ENCODE results near the gene UBA6. TPM values are rescaled to one million over a fixed set of nuclear protein-coding genes. Genes with fewer than 3 reads are reported as not detected.

Gene UBA6
- 10 to 100 TPM in 2 of 4 donors, 1 to 10 TPM in 2; 5.4 to 25.8 (median 9.1) TPM for polyA plus RNA-seq
- long read RNA-seq, donor 1, full-length matches to known transcripts: 1 of 1 reads
- long read RNA-seq, donor 1, partial matches to known transcripts: 0 of 1 reads
- long read RNA-seq, donor 1, other reads (novel, unspliced or antisense): 0 of 1 reads
- long read RNA-seq, donor 2, partial matches to known transcripts: 0 of 1 reads
- long read RNA-seq, donor 2, other reads (novel, unspliced or antisense): 0 of 1 reads
- long read RNA-seq, donor 3: 0 reads
- long read RNA-seq, donor 4: 0 reads
- long read RNA-seq, donor 5: 0 reads
- long read RNA-seq, donor 6, full-length matches to known transcripts: 3 of 3 reads
- long read RNA-seq, donor 6, partial matches to known transcripts: 0 of 3 reads
- long read RNA-seq, donor 6, other reads (novel, unspliced or antisense): 0 of 3 reads
- long read RNA-seq, donor 7: 0 reads
- long read RNA-seq, donor 8: 0 reads
- long read RNA-seq, donor 9: 0 reads
- long read RNA-seq, donor 10: 0 reads

GRCh38 chr4:67700738-67701516 is at the start of gene UBA6:
UBA6 (minus strand) TSS chr4:67701155; CDS start chr4:67701119, 36 bp downstream.
- no peak for FAIRE-seq

GRCh38 chr4:67750691-67751090 is 49.7 kb upstream of the UBA6 start:
- no peaks in the 10 kb centered on the region for H3K36me3 ChIP-seq (ENCODE audit: control insufficient read depth in 3 of 3, insufficient read depth in 2 of 3, low read depth in 1 of 3, low read length in 3 of 3)
- no peaks in the 10 kb centered on the region for H3K9me3 ChIP-seq (ENCODE audit: control insufficient read depth in 2 of 2, insufficient read depth in 1 of 2, low read depth in 1 of 2, low read length in 1 of 2)
- H3K27ac ChIP-seq (ENCODE audit: low read depth in 1 of 3, low read length in 2 of 3): no peak overlapping the region
- WGBS, 3 donors: 87 to 93% (median 87%) methylated on average over 4 of the region's 4 CpGs
- no peaks in the 10 kb centered on the region for H3K4me1 ChIP-seq (ENCODE audit: control insufficient read depth in 3 of 3, insufficient read depth in 2 of 3, low read depth in 1 of 3, low read length in 2 of 3)
- H3K27me3 ChIP-seq (ENCODE audit: control insufficient read depth in 3 of 3, insufficient read depth in 3 of 3, low read length in 3 of 3): no peaks in the 10 kb centered on the region
- H3K4me3 ChIP-seq (ENCODE audit: low read depth in 1 of 3, low read length in 3 of 3): no peak overlapping the region
- no peak for FAIRE-seq
- DNase-seq: no peak

More at GRCh38 chr4:67700738-67701516, at the start of gene UBA6:
- no peaks in the 10 kb centered on the region for H3K27me3 ChIP-seq (ENCODE audit: control insufficient read depth in 3 of 3, insufficient read depth in 3 of 3, low read length in 3 of 3)
- DNase-seq: peak; percentile 98 to 99
- peaks cover 0 to 4% (median 0%) of the 10 kb centered on the region in 3 donors for H3K36me3 ChIP-seq (ENCODE audit: control insufficient read depth in 3 of 3, insufficient read depth in 2 of 3, low read depth in 1 of 3, low read length in 3 of 3)
- peaks cover 5 to 12% (median 7%) of the 10 kb centered on the region in 3 donors for H3K4me1 ChIP-seq (ENCODE audit: control insufficient read depth in 3 of 3, insufficient read depth in 2 of 3, low read depth in 1 of 3, low read length in 2 of 3)
- H3K9me3 ChIP-seq (ENCODE audit: control insufficient read depth in 2 of 2, insufficient read depth in 1 of 2, low read depth in 1 of 2, low read length in 1 of 2): no peaks in the 10 kb centered on the region
- peak within 1 kb of the TSS; percentile 55 to 82 (median 78) for H3K4me3 ChIP-seq (ENCODE audit: low read depth in 1 of 3, low read length in 3 of 3)
- peak within 1 kb of the TSS; percentile 79 to 96 (median 95) for H3K27ac ChIP-seq (ENCODE audit: low read depth in 1 of 3, low read length in 2 of 3)
- 0 to 1% (median 0%) methylated on average over 52 to 57 of the region's 57 CpGs for WGBS, 3 donors

- H3K4me3 ChIP-seq (ENCODE audit: low read depth in 1 of 3, low read length in 3 of 3): no peak overlapping the region
- FAIRE-seq (no peak), DNase-seq (no peak)
- 66 to 74% (median 72%) methylated on average over 3 of the region's 3 CpGs for WGBS, 3 donors
- no peaks in the 10 kb centered on the region for H3K27me3 ChIP-seq (ENCODE audit: control insufficient read depth in 3 of 3, insufficient read depth in 3 of 3, low read length in 3 of 3)
- no peak overlapping the region for H3K27ac ChIP-seq (ENCODE audit: low read depth in 1 of 3, low read length in 2 of 3)
- no peaks in the 10 kb centered on the region for H3K9me3 ChIP-seq (ENCODE audit: control insufficient read depth in 2 of 2, insufficient read depth in 1 of 2, low read depth in 1 of 2, low read length in 1 of 2)
- no peaks in the 10 kb centered on the region for H3K4me1 ChIP-seq (ENCODE audit: control insufficient read depth in 3 of 3, insufficient read depth in 2 of 3, low read depth in 1 of 3, low read length in 2 of 3)
- H3K36me3 ChIP-seq (ENCODE audit: control insufficient read depth in 3 of 3, insufficient read depth in 2 of 3, low read depth in 1 of 3, low read length in 3 of 3): no peaks in the 10 kb centered on the region
Measured at GRCh38 chr4:67749286-67749685, 48.3 kb upstream of the UBA6 start.

- no peaks in the 10 kb centered on the region for H3K36me3 ChIP-seq (ENCODE audit: control insufficient read depth in 3 of 3, insufficient read depth in 2 of 3, low read depth in 1 of 3, low read length in 3 of 3)
- no peak overlapping the region for H3K27ac ChIP-seq (ENCODE audit: low read depth in 1 of 3, low read length in 2 of 3)
- no peak overlapping the region for H3K4me3 ChIP-seq (ENCODE audit: low read depth in 1 of 3, low read length in 3 of 3)
- peak; percentile 19 to 41 for DNase-seq
- no peaks in the 10 kb centered on the region for H3K4me1 ChIP-seq (ENCODE audit: control insufficient read depth in 3 of 3, insufficient read depth in 2 of 3, low read depth in 1 of 3, low read length in 2 of 3)
- WGBS, 3 donors: 58 to 63% (median 59%) methylated on average over 5 of the region's 5 CpGs
- no peaks in the 10 kb centered on the region for H3K27me3 ChIP-seq (ENCODE audit: control insufficient read depth in 3 of 3, insufficient read depth in 3 of 3, low read length in 3 of 3)
- no peaks in the 10 kb centered on the region for H3K9me3 ChIP-seq (ENCODE audit: control insufficient read depth in 2 of 2, insufficient read depth in 1 of 2, low read depth in 1 of 2, low read length in 1 of 2)
- FAIRE-seq: no peak
Measured at GRCh38 chr4:67746797-67747495, 46.0 kb upstream of the UBA6 start.

GRCh38 chr4:67744561-67745283 is 43.8 kb upstream of the UBA6 start:
- FAIRE-seq: no peak
- Histone ChIP-seq H3K36me3 (ENCODE audit: control insufficient read depth in 3 of 3, insufficient read depth in 2 of 3, low read depth in 1 of 3, low read length in 3 of 3) (no peaks in the 10 kb centered on the region), H3K27me3 (ENCODE audit: control insufficient read depth in 3 of 3, insufficient read depth in 3 of 3, low read length in 3 of 3) (no peaks in the 10 kb centered on the region), H3K4me1 (ENCODE audit: control insufficient read depth in 3 of 3, insufficient read depth in 2 of 3, low read depth in 1 of 3, low read length in 2 of 3) (no peaks in the 10 kb centered on the region), H3K4me3 (ENCODE audit: low read depth in 1 of 3, low read length in 3 of 3) (no peak overlapping the region), H3K27ac (ENCODE audit: low read depth in 1 of 3, low read length in 2 of 3) (no peak overlapping the region), H3K9me3 (ENCODE audit: control insufficient read depth in 2 of 2, insufficient read depth in 1 of 2, low read depth in 1 of 2, low read length in 1 of 2) (no peaks in the 10 kb centered on the region)
- no peak for DNase-seq
- 66 to 78% (median 77%) methylated on average over 4 of the region's 4 CpGs for WGBS, 3 donors

- H3K9me3 ChIP-seq (ENCODE audit: control insufficient read depth in 2 of 2, insufficient read depth in 1 of 2, low read depth in 1 of 2, low read length in 1 of 2): no peaks in the 10 kb centered on the region
- H3K4me1 ChIP-seq (ENCODE audit: control insufficient read depth in 3 of 3, insufficient read depth in 2 of 3, low read depth in 1 of 3, low read length in 2 of 3): no peaks in the 10 kb centered on the region
- 83 to 95% (median 89%) methylated on average over 3 of the region's 3 CpGs for WGBS, 3 donors
- H3K27me3 ChIP-seq (ENCODE audit: control insufficient read depth in 3 of 3, insufficient read depth in 3 of 3, low read length in 3 of 3): no peaks in the 10 kb centered on the region
- H3K36me3 ChIP-seq (ENCODE audit: control insufficient read depth in 3 of 3, insufficient read depth in 2 of 3, low read depth in 1 of 3, low read length in 3 of 3): no peaks in the 10 kb centered on the region
- no peak for DNase-seq
- H3K27ac ChIP-seq (ENCODE audit: low read depth in 1 of 3, low read length in 2 of 3): no peak overlapping the region
- H3K4me3 ChIP-seq (ENCODE audit: low read depth in 1 of 3, low read length in 3 of 3): no peak overlapping the region
- no peak for FAIRE-seq
Measured at GRCh38 chr4:67743194-67743593, 42.2 kb upstream of the UBA6 start.

- no peak for FAIRE-seq
- WGBS, 3 donors: 94 to 99% (median 98%) methylated on average over 1 of the region's 1 CpG
- no peaks in the 10 kb centered on the region for H3K36me3 ChIP-seq (ENCODE audit: control insufficient read depth in 3 of 3, insufficient read depth in 2 of 3, low read depth in 1 of 3, low read length in 3 of 3)
- no peak overlapping the region for H3K4me3 ChIP-seq (ENCODE audit: low read depth in 1 of 3, low read length in 3 of 3)
- no peaks in the 10 kb centered on the region for H3K9me3 ChIP-seq (ENCODE audit: control insufficient read depth in 2 of 2, insufficient read depth in 1 of 2, low read depth in 1 of 2, low read length in 1 of 2)
- H3K27me3 ChIP-seq (ENCODE audit: control insufficient read depth in 3 of 3, insufficient read depth in 3 of 3, low read length in 3 of 3): no peaks in the 10 kb centered on the region
- no peak overlapping the region for H3K27ac ChIP-seq (ENCODE audit: low read depth in 1 of 3, low read length in 2 of 3)
- no peak for DNase-seq
- no peaks in the 10 kb centered on the region for H3K4me1 ChIP-seq (ENCODE audit: control insufficient read depth in 3 of 3, insufficient read depth in 2 of 3, low read depth in 1 of 3, low read length in 2 of 3)
Measured at GRCh38 chr4:67736262-67736661, 35.3 kb upstream of the UBA6 start.

GRCh38 chr4:67735325-67735724 is 34.4 kb upstream of the UBA6 start:
- Histone ChIP-seq H3K27me3 (ENCODE audit: control insufficient read depth in 3 of 3, insufficient read depth in 3 of 3, low read length in 3 of 3) (no peaks in the 10 kb centered on the region), H3K4me1 (ENCODE audit: control insufficient read depth in 3 of 3, insufficient read depth in 2 of 3, low read depth in 1 of 3, low read length in 2 of 3) (no peaks in the 10 kb centered on the region), H3K36me3 (ENCODE audit: control insufficient read depth in 3 of 3, insufficient read depth in 2 of 3, low read depth in 1 of 3, low read length in 3 of 3) (no peaks in the 10 kb centered on the region), H3K27ac (ENCODE audit: low read depth in 1 of 3, low read length in 2 of 3) (no peak overlapping the region), H3K4me3 (ENCODE audit: low read depth in 1 of 3, low read length in 3 of 3) (no peak overlapping the region), H3K9me3 (ENCODE audit: control insufficient read depth in 2 of 2, insufficient read depth in 1 of 2, low read depth in 1 of 2, low read length in 1 of 2) (no peaks in the 10 kb centered on the region)
- FAIRE-seq (no peak), DNase-seq (no peak)
